Raji (cell line): ENCODE data around the gene TGFBR3.

ENCODE experiments used
- POLR2A ChIP-seq: IDR thresholded peaks from 2 replicates; pipeline ENCODE4 v1.6.1; 2011; ENCODE audit warnings: low read depth, low read length, control low read depth; ENCODE audit not compliant: insufficient read depth

Gene TGFBR3

DNA sequence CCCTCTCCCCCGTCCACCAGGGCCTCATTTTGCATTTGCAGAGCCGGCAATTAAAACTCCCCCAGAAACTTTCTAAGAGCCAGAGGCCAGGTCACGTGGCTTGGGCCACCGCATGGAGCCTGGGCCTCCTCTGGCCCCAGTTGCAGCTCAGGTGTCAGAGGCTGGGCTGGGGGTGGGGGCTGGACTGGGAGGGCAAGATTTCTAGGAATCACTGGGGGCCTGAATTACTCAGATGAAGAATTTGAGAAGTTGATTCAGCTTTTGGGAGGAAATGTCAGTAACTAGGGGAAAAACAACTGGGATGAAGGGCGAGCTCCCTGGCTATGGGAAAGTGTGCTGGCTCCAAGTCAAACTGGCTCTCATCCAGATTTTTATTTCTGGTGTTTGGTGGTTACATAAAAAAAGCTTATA, 234.3 kb downstream of the TGFBR3 start:
- no peak for TF ChIP-seq POLR2A

DNA sequence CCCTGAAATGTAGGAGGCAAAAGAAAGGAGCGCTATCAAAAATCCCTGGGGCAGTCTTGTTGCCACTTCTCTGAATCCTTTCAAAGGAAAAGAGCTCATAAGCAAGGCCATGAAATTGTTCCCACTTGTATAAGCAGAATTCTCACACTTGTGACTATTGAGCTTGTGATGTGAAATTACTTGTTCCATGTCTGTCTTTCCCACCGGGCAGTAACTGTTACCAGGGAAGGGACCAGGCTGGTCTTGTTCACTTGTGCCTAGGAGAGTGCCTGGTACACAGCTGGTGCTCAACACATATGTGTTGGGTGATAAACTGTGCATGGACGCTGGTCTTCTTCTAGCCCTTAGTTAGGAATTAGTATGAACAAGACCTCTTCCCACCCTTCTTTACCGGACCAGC, 234.7 kb downstream of the TGFBR3 start:
- no peak for TF ChIP-seq POLR2A

DNA sequence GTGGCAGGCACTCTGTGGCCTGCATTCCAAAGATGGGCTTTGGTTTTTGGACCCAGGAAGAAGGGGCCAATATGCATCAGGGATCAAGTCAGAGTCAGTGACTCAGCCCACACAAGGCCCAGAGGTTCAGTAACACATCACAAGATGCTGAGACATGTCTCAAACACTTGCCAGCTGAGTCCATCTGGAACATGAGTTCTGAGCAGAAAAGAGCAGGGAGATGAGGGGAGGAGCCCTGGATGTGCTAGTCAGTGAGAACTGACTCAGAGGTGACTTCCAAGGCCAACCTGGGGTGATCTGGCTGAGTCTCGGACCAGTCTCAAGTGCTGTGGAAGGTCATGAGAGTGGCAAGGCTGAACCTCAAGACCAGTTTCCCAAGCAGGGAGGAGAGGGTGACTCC, 235.2 kb downstream of the TGFBR3 start:
- TF ChIP-seq POLR2A = no peak

DNA sequence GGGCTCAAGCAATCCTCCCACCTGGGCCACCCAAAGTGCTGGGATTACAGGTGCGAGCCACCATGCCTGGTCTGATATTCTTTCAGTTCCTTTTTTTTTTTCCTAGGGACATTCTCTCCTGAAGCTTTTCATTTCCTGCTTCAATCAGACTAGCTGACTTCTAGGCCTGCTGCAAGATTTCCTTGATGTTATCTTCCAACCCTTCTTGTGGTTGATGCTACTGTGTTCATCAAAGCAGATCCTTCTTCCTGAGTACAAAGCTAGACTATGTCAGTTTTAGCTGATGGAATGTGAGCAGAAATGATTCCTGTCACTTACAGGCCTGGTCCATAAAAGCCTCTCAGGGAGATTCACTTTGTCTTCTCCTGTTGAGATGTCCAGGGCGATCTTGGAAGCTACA, 238.9 kb downstream of the TGFBR3 start:
- TF ChIP-seq POLR2A = no peak

DNA sequence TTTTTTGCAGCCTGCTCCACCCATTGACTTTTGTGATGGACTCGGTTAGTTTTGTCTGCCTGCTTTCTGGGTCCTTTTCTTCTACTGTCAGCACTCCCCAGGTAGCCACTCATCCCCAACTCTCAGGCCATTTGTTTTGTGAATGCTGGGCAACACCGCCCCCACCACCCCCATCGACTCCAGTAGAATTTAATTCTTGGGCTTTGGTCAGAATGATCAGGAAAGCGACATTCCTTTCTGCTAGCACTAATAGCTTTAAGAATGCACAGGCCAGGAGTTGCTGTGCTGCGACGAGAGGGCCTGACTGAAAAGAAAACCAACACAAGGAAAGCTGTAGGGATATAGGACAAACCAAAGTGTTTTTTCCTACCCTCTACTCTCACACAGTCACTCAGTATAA, 240.9 kb downstream of the TGFBR3 start:
- no peak for TF ChIP-seq POLR2A

DNA sequence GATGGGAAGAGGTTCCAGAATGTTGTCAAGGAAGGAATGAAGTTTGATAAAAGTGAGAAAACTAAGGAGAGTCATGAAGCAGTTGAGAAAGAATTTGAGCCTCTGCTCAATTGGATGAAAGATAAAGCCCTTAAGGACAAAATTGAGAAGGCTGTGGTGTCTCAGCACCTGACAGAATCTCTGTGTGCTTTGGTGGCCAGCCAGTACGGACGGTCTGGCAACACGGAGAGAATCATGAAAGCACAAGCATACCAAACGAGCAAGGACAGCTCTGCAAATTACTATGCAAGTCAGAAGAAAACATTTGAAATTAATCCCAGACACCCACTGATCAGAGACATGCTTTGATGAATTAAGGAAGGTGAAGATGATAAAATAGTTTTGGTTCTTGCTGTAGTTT, 242.5 kb downstream of the TGFBR3 start:
- no peak for TF ChIP-seq POLR2A

DNA sequence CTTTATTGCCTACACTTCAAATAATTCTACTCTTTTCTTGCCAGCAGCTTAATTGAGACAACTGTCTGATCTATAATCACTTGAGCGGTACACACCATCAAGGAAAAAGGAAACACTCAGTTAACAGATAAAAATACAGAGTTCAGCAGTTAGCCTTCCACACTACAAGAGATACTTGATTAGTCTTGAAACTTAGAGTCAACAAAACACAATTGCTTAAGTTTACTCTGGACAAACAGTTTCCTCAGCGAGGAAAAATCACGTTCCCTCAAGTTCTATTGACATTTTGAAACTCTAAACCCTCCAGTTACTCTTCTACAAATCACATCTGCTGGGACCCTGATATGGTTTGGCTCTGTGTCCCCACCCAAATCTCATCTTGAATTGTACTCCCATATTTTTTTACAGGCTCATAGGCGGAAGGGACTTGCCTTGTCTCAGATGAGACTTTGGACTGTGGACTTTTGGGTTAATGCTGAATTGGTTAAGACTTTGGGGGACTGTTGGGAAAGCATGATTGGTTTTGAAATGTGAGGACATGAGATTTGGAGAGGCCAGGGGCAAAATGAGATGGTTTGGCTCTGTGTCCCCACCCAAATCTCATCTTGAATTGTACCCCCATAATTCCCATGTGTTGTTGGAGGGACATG, 244.9 kb downstream of the TGFBR3 start:
- TF ChIP-seq POLR2A = no peak

DNA sequence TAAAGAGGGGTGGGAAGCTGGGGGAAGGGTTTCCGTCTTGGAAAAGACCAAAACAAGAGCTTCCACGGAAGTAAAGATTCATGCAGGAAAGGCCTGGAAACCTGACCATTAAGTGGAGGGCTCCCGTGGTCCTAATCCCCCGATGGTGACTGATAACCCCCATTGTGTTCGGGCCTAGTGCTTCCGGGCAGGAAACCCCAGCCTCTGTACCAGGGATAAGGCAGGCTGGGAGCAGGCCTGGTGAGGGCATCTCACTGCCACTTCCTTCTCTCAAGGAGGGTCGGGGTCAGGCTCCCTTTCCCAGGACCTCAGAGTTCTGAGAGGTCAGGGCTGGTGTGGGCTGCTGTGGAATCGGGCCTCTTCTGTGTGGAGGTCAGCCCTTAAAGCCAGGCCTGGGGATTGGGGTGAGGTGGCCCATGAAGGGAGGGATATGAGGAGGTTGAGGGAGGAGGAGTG, 248.4 kb downstream of the TGFBR3 start:
- no peak for TF ChIP-seq POLR2A

DNA sequence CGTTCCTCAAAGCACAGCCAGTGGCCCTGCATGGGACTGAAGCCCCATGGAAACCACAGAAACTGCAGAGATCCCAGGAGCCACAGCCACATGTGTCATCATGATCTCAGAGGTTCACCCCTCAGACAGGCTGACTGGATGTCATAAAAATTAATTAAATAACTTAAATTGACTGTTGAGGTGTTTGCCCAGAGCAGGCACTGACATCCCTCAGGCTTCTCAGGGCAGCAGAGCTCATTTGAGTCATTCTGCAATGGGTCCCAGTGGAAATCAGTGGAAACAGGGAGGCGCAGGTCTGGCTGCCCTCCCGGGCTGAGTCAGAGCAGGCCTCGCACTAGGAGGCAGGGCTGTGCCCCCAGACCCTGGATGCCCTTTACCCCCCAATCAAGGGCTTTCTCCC, 250.2 kb downstream of the TGFBR3 start:
- TF ChIP-seq POLR2A = no peak

DNA sequence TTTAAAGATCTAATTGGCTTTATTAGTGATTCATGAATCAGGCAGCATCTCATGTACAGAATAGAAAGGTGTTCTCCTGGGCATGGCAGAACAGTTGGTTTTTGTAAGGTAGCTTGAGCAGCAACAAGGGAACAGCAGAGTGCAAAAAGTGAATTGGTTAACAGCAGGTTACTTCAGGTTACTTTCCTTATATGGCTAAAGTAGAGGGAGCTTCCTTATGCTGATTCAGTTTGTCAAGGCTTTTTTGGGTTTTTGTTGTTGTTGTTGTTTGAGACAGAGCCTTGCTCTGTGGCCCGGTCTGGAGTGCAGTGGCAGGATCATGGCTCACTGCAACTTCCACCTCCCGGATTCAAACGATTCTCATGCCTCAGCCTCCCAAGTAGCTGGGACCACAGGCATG, 252.5 kb downstream of the TGFBR3 start:
- no peak for TF ChIP-seq POLR2A

DNA sequence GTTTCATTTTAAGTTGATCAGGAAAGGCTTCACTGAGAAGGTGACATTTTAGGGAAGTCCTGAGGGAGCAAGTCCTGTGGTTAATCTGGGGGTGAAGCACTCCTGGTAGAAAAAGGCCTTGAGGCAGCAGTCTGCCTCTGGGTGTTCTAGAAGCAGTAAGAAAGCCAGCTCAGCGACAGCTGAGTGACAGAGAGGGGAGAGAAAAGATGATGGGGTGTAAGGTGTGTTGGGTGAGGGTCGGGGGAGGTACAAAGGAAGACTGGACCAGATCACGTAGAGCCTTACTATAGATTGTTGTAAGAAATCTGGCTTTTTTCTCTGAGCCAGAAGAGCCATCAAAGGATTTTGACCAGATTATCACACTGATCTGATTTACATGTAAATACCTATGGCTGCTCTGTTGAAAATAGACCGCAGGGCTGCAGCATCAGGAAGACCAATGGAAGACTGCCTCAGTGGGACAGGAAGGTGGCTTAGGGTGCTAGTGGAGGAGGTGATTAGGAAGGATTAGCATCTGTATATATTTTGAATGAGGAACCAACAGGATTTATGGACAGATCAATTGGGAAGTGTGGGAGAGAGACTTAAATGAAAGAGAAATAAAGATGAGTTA, 254.1 kb downstream of the TGFBR3 start:
- no peak for TF ChIP-seq POLR2A

DNA sequence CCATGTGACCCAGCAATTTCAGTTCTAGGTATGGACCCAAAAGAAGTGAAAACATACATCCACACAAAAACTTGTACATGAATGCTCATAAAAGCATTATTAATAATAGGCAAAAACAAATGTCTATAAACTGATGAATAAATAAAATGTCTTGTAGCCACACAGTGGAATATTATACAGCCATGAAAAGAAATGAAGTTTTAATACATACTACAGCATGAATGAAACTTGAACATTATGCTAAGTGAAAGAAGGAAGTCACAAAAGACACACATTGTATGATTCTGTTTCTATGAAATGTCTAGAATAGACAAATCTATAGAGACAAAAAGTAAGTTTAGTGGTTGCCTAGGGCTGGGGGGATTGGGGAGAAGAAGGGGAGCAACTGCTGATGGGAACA, 255.1 kb downstream of the TGFBR3 start:
- no peak for TF ChIP-seq POLR2A
